Measurements from ENCODE around the gene SOHLH1.

Gene SOHLH1

DNA sequence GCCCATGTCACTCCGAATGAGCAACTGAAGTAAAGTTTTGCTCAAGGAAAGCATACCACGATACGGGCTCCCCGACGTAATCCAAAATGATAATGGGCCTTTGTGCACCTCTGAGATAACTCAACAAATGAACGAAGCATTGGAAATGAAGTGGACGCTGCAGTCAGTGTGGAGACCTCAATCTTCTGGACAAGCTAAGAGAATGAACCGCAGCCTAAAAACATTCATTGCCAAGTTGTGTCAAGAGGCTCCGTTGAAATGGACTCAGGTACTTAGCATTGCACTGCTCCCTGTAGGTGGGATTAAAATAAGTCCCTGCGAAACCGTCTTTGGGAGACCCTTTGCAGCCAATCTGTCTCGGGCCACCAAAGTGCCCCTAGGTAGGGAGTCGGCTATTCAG, 40.0 kb downstream of the SOHLH1 start:
- no peak for DNase-seq (ENCODE audit: low read depth)

DNA sequence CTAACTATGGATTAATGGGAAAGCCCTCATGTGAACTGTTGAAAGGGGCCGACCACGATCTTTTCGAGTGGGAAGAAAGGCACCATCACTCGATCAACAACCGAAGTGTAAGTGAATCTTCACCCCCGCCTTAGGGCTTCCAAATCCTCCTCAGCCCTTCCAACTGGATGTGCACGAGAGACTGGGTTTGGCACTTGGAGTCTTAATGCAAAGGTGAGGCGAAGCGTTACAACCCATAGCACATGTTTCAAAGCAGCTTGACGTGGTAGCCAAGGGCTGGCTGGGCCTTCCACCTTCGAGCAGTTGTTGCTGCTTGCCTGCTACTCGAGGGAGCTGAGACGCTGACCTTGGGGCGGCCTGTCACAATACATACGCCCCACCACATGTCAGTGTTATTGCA, 41.9 kb downstream of the SOHLH1 start:
- no peak for DNase-seq (ENCODE audit: low read depth)

DNA sequence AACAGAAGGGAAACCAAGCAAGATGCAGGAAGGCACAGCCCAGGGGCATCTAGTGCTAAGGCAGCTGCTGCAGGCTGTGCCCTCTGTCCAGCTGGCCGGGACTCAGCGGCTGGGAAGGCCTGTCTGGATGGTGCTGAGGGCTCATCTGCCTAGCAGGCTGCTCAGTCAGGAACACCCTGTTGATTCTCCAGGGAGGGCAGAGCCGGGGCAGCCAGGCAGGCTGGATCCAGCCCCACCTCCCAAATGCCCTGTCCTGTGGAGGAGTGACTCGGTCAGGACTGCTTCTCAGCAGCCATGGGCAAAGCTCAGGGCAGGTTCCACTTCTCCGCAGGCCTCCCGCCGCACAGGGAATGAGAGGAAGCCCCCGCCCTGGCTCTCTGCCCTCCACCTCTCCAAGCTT, 44.0 kb downstream of the SOHLH1 start:
- no peak for DNase-seq (ENCODE audit: low read depth)

DNA sequence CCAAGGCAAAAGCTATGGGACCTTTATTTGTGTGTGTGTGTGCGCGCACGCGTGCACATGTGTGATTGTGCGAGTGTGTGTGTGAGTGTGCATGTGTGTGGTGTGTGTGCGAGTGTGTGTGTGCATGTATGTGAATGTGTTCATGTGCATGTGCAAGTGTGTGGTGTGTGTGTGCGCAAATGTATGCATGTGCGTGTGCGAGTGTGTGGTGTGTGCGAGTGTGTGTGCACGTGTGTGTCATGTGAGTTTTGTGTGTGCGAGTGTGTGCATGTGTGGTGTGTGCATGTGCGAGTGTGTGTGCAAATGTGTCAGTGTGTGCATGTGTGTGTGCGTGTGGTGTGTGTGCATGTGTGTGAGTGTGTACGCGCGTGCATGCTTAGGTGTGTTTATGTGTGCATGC, 48.9 kb downstream of the SOHLH1 start:
- DNase-seq (ENCODE audit: low read depth), result no peak

DNA sequence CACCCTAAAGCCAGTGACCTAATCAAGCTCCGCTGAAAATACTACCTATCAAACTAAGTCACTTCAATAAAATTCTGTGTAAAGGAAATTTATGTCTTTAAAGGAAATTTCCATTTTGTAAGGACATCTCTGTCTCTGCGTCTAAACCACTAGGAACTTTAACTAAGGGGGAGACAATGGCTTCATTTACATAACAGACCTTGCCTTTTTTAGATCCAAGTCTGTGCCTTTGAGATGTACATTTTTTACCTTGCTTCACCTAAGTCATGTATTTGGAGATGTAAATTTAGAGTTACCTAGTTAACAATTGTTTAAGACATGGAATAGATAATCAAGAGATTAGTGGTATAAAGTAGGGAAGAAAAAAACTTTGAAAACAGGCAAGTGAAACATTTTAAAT, 49.8 kb downstream of the SOHLH1 start:
- DNase-seq (ENCODE audit: low read depth), result no peak

DNA sequence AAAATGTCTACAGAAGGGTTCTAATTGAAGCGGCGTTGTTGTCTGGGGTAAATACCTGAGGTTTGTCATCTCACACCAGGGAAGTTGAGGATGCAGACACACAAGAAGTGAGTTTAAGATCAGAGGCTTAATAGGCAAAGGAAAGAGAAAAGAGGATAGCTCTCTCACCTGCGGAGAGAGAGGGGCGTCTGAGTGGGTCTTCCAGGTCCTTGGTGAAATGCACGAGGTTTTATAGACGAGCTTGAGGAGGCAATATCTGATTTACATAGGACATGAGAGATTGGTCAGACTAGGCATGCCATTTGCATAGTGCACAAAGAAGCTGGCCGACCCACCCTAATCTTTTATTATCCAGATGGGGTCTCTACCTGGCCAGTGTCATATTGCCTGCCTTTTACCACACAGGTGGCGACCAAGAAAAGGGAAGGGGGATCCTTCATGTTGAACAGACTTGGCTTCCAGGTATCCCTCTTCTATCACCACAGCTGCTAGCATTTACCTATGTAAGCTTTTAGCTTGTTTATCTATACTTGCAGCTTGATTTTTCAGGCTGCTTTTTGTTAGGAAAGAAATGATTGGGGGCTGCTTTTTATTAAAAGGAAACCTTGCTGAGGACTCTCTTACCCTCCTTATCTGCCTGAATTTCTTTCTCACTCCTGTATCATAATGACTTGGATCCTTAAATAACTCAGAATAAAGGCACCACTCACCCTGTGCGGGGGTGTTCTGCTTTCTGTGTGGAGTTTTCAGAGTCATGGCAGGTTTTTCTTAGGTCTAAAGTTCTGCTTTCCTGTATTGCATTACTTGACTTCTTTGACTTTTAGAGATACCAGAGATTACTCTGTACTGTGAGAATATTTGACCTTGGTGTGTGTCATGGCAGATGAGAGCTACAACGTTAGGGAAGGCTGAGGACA, 50.5 kb downstream of the SOHLH1 start:
- DNase-seq (ENCODE audit: low read depth), result no peak

DNA sequence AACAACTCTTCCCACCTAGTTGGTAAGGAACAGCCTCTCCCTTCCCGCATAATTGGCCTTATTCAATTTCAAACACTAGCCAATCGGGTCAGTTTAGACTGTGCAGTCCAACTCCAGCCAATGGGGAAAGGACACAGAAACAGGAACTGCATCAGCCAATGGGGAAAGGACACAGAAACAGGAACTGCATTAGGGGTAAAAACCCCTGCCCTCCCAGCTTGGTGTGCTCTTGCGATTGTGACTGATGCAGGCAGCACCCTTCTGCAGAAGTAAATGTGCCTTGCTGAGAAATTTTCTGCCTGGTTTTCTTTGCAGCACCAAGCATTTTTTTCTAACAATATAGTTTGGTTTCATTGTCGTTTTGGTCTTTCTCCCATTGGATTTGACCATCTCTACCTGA, 51.4 kb downstream of the SOHLH1 start:
- no peak for DNase-seq (ENCODE audit: low read depth)

DNA sequence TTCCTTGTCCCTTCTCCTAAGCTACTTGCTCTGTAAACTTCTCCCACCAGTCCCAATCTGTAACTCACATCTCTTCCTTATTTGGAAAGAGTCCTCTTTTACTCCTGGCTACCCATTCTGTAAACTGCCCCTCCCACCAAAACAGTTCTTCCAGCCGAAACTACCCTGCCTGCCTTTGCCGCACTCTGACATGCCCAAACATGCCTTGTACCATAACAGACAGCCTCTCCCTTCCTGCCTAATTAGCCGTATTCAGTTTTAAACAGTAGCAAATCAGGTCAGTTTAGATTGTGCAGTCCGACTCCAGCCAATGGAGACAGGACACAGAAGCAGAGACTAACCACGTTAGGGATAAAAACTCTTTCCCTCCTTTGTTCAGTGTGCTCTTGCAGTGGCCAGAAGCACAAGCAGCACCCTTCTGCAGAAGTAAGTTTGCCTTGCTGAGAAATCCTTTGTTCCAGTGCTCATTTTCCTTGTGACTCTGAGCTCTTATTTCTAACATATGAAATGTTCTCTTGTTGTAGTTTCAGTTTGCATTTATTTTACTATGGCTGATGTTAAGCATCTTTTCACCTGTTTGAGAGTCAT, 54.6 kb downstream of the SOHLH1 start:
- DNase-seq (ENCODE audit: low read depth), result no peak

All from fibroblast of the conjunctiva (primary cell).